Neural progenitor cell (in vitro differentiated cells): Measurements from ENCODE around the gene HDAC4. TPM values are rescaled to one million over a fixed set of nuclear protein-coding genes. Genes with fewer than 3 reads are reported as not detected.

Experiments used
- DNase-seq: peaks from one replicate; pipeline ENCODE4 v3.0.0-alpha.2; 2016; ENCODE audit warnings: low spot score
- H2AFZ ChIP-seq: fragments of 200-600 bp; sonication (generic); replicated peaks from 2 replicates; pipeline ENCODE4 v1.6.1; 2016; ENCODE audit warnings: antibody characterized with exemption
- H3F3A ChIP-seq: fragments of 200-600 bp; sonication (generic); 2 replicates; pipeline ENCODE4 v1.6.1; 2016; ENCODE audit warnings: antibody characterized with exemption, low read depth
- H3K27ac ChIP-seq: fragments of 200-600 bp; sonication (generic); 2 replicates; pipeline ENCODE4 v1.5.1; 2016; ENCODE audit warnings: mild to moderate bottlenecking
- H3K27me3 ChIP-seq: fragments of 200-600 bp; sonication (generic); 2 replicates; pipeline ENCODE4 v1.6.1; 2016; ENCODE audit warnings: mild to moderate bottlenecking, moderate library complexity
- H3K36me3 ChIP-seq: fragments of 200-600 bp; sonication (generic); 2 replicates; pipeline ENCODE4 v1.5.1; 2016
- H3K4me1 ChIP-seq: fragments of 200-600 bp; sonication (generic); 2 replicates; pipeline ENCODE4 v1.6.1; 2016; ENCODE audit warnings: mixed run types
- H3K4me2 ChIP-seq: fragments of 200-600 bp; sonication (generic); 2 replicates; pipeline ENCODE4 v1.6.1; 2016
- H3K4me3 ChIP-seq: fragments of 200-600 bp; sonication (generic); 2 replicates; pipeline ENCODE4 v1.5.1; 2016
- H3K79me2 ChIP-seq: fragments of 200-600 bp; sonication (generic); 2 replicates; pipeline ENCODE4 v1.6.1; 2016; ENCODE audit warnings: low read depth
- H3K9ac ChIP-seq: fragments of 200-600 bp; sonication (generic); 2 replicates; pipeline ENCODE4 v1.6.1; 2016
- H3K9me3 ChIP-seq: fragments of 200-600 bp; sonication (generic); 2 replicates; pipeline ENCODE4 v1.5.1; 2016; ENCODE audit warnings: low read depth
- H4K20me1 ChIP-seq: fragments of 200-600 bp; sonication (generic); 2 replicates; pipeline ENCODE4 v1.6.1; 2016; ENCODE audit warnings: low read depth
- H3K27ac Mint-ChIP-seq: 3 replicates; pipeline ENCODE4 v1.8.0; 2021; ENCODE audit warnings: mixed read lengths
- H3K27me3 Mint-ChIP-seq: 2 replicates; pipeline ENCODE4 v1.8.0; 2022; ENCODE audit warnings: low read depth, mild to moderate bottlenecking, inconsistent platforms, moderate library complexity, mixed read lengths; ENCODE audit not compliant: insufficient read depth
- H3K36me3 Mint-ChIP-seq: 3 replicates; pipeline ENCODE4 v1.8.0; 2021; ENCODE audit warnings: mixed read lengths
- H3K4me1 Mint-ChIP-seq: 3 replicates; pipeline ENCODE4 v1.8.0; 2021; ENCODE audit warnings: mixed read lengths
- H3K4me3 Mint-ChIP-seq: 3 replicates; pipeline ENCODE4 v1.8.0; 2021; ENCODE audit warnings: mild to moderate bottlenecking, moderate library complexity, mixed read lengths
- H3K9me3 Mint-ChIP-seq: 3 replicates; pipeline ENCODE4 v1.8.0; 2020; ENCODE audit warnings: mixed read lengths
- EZH2 ChIP-seq: fragments of 200-600 bp; sonication (generic); IDR thresholded peaks from 2 replicates; pipeline ENCODE4 v1.6.1; 2017; ENCODE audit warnings: antibody characterized with exemption, mild to moderate bottlenecking, moderate library complexity
- EZH2phosphoT487 ChIP-seq: fragments of 200-600 bp; sonication (generic); IDR thresholded peaks from 2 replicates; pipeline ENCODE4 v1.6.1; 2017; ENCODE audit warnings: antibody characterized with exemption
- total RNA-seq: library from RNA; depleted of rRNA; stranded (reverse); fragments of >200 nt; gene quantifications from 2 replicates; pipeline ENCODE4 v1.2.3, GENCODE V29; 2015; ENCODE audit warnings: low replicate concordance
- TF ChIP-seq, protein P1 (sequence below): fragments of 200-600 bp; sonication (generic); IDR thresholded peaks from 2 replicates; pipeline ENCODE4 v1.5.1; 2017; ENCODE audit warnings: antibody characterized with exemption, mild to moderate bottlenecking

Gene HDAC4
- total RNA-seq, 1 donor from 2014 or later: 36.0 TPM

DNA sequence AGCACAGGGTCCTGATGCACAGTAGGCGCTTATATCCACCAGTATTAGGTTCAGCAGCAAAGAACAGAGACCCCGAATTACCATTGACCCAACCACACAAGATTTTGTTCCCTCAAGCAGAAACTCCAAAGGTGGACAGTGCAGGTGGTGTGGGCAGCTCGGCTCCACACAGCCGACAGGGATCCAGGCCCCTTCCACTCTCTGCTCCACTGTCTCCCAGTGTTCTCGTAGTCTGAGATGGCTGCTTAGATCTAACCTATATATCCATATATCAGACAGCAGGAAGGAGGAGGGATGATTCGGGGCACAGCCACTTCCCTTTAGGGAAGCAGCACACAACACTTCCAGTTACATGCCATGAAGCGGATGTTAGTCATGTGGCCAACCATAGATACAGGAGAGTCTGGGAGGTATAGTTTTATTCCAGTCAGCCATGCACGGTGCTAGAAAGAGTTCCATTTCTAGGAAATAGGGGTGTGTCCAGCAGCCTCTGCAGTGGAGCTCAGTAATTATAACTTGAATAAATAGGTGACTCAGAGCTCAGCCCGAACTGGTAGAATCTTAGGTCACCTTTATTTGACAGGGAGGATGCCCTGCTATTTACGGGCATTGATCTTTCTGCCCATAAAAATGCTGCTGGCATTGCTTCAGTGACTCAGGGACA is 394.1 kb downstream of the HDAC4 start:
- no peaks in the 10 kb centered on the region for H3K36me3 Mint-ChIP-seq
- Histone ChIP-seq H3K9me3 (no peaks in the 10 kb centered on the region), H3F3A (no peaks in the 10 kb centered on the region), H3K9ac (no peak overlapping the region), H2AFZ (no peak overlapping the region), H3K4me1 (no peaks in the 10 kb centered on the region), H3K27me3 (no peaks in the 10 kb centered on the region), H3K4me2 (no peak overlapping the region), H3K79me2 (no peaks in the 10 kb centered on the region), H3K27ac (no peak overlapping the region), H4K20me1 (no peaks in the 10 kb centered on the region), H3K36me3 (no peaks in the 10 kb centered on the region), H3K4me3 (no peak overlapping the region)
- H3K27me3 Mint-ChIP-seq: peaks cover 8% of the 10 kb centered on the region
- H3K9me3 Mint-ChIP-seq: peaks cover 3% of the 10 kb centered on the region
- TF ChIP-seq EZH2phosphoT487: no peak
- TF ChIP-seq, protein P1, sequence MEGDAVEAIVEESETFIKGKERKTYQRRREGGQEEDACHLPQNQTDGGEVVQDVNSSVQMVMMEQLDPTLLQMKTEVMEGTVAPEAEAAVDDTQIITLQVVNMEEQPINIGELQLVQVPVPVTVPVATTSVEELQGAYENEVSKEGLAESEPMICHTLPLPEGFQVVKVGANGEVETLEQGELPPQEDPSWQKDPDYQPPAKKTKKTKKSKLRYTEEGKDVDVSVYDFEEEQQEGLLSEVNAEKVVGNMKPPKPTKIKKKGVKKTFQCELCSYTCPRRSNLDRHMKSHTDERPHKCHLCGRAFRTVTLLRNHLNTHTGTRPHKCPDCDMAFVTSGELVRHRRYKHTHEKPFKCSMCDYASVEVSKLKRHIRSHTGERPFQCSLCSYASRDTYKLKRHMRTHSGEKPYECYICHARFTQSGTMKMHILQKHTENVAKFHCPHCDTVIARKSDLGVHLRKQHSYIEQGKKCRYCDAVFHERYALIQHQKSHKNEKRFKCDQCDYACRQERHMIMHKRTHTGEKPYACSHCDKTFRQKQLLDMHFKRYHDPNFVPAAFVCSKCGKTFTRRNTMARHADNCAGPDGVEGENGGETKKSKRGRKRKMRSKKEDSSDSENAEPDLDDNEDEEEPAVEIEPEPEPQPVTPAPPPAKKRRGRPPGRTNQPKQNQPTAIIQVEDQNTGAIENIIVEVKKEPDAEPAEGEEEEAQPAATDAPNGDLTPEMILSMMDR: no peak
- no peak for TF ChIP-seq EZH2
- H3K4me1 Mint-ChIP-seq: peaks cover 17% of the 10 kb centered on the region
- H3K27ac Mint-ChIP-seq: no peak overlapping the region
- no peak for DNase-seq
- H3K4me3 Mint-ChIP-seq: no peak overlapping the region

- Histone ChIP-seq H3K9me3 (no peaks in the 10 kb centered on the region), H3F3A (no peaks in the 10 kb centered on the region), H4K20me1 (no peaks in the 10 kb centered on the region), H3K4me2 (no peak overlapping the region), H3K27me3 (no peaks in the 10 kb centered on the region), H3K4me1 (no peaks in the 10 kb centered on the region), H3K27ac (no peak overlapping the region), H2AFZ (no peak overlapping the region), H3K36me3 (no peaks in the 10 kb centered on the region), H3K9ac (no peak overlapping the region), H3K79me2 (no peaks in the 10 kb centered on the region), H3K4me3 (no peak overlapping the region)
- Mint-ChIP-seq H3K9me3 (peaks cover 11% of the 10 kb centered on the region), H3K4me3 (no peak overlapping the region), H3K27ac (no peak overlapping the region), H3K27me3 (peaks cover 8% of the 10 kb centered on the region), H3K36me3 (peaks cover 2% of the 10 kb centered on the region), H3K4me1 (peaks cover 17% of the 10 kb centered on the region)
- TF ChIP-seq EZH2 (no peak), EZH2phosphoT487 (no peak)
- TF ChIP-seq, protein P1: no peak
- no peak for DNase-seq
These were observed 395.2 kb downstream of the HDAC4 start for GRCh38 chr2:239005586-239005985.

DNA sequence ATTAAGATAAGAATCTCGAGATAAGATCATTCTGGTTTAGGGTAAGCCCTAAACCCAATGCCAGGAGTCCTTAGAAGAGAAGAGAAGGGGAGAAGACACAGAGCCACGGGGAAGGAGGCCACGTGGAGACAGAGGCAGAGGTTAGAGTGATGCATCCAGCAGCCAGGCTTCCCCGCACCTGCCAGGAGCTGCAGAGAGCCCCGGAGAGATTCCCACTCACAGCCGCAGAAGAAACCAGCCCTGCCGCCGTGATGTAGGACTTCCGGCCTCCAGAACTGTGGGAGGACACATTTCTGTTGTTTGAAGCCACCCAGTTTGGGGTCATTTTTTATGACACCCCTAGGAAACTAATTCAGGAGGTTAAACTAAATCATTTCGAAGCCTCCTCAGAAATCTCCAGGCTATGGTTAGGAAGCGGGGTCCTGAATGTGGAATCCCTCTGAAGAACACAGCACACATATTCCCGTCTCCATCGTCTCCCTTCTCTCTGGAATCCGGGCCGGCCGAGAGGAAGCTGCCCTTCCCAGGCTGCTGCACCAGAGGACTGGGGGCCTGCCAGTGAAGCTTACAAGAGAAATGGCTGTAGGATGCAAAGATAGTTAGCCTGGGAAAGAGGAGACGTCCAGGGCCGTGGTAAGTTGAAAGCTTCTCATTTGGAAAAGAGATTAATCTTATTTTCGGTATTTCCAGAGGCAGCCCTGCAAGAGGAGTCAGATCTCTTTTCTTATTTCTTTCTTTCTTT is 396.4 kb downstream of the HDAC4 start:
- TF ChIP-seq EZH2phosphoT487: no peak
- Histone ChIP-seq H3K36me3 (no peaks in the 10 kb centered on the region), H3K27ac (no peak overlapping the region), H3K9me3 (no peaks in the 10 kb centered on the region), H3K9ac (no peak overlapping the region), H4K20me1 (no peaks in the 10 kb centered on the region), H2AFZ (no peak overlapping the region), H3K79me2 (no peaks in the 10 kb centered on the region), H3K4me1 (no peaks in the 10 kb centered on the region), H3K4me3 (no peak overlapping the region), H3K27me3 (no peaks in the 10 kb centered on the region), H3F3A (no peaks in the 10 kb centered on the region), H3K4me2 (no peak overlapping the region)
- Mint-ChIP-seq H3K9me3 (peaks cover 11% of the 10 kb centered on the region), H3K4me3 (no peak overlapping the region), H3K36me3 (peaks cover 2% of the 10 kb centered on the region), H3K27ac (no peak overlapping the region), H3K4me1 (peaks cover 14% of the 10 kb centered on the region), H3K27me3 (peaks cover 8% of the 10 kb centered on the region)
- DNase-seq: no peak
